HCT116 (cell line): ENCODE results near the gene FNDC3B. TPM values are rescaled to one million over a fixed set of nuclear protein-coding genes. Genes with fewer than 3 reads are reported as not detected.

Source experiments
- ATAC-seq: fragments of 200-7000 bp; cut with Tn5 transposase; 2 replicates; pipeline ENCODE4 v1.9.1; 2020; ENCODE audit warnings: mild to moderate bottlenecking, moderate library complexity
- BruUV-seq: library from RNA; stranded (reverse); fragments of 400-500 nt; replicated peaks from 2 replicates; lab custom pipeline; 2021; lab: Mats Ljungman, UMichigan
- CTCF ChIA-PET: fragments of 300-600 bp; sonication (Branson Sonifier 250); formaldehyde crosslinking; loops from one replicate; lab custom pipeline; 2021; ENCODE audit warnings: antibody characterized with exemption; lab: Charles Lee
- POLR2A ChIA-PET: fragments of 300-600, 350-600 bp; sonication (Branson Sonifier 250); formaldehyde crosslinking; loops from one replicate; lab custom pipeline; 2021; ENCODE audit warnings: antibody characterized with exemption; lab: Charles Lee
- RAD21 ChIA-PET, 2 experiments: fragments of 300-600 bp; sonication (Branson Sonifier 250); formaldehyde crosslinking; loops; one replicate each; lab custom pipeline; 2023; ENCODE audit warnings: low total read pairs in 2 of 2; ENCODE audit not compliant: uncharacterized antibody in 2 of 2, unreplicated experiment in 2 of 2, low non-redundant PET in 1 of 2; lab: Charles Lee
- DNase-seq: peaks from one replicate; pipeline ENCODE4 v3.0.0-alpha.2; 2010; ENCODE audit warnings: low read depth, low spot score
- H2AFZ ChIP-seq: fragments of 200-600 bp; shearing (Covaris generic), sonication (generic); 2 replicates; pipeline ENCODE4 v1.6.1; 2017; ENCODE audit warnings: low read depth, mixed run types, mixed read lengths, antibody characterized with exemption, low read length; ENCODE audit not compliant: poor library complexity, severe bottlenecking
- H3K27ac ChIP-seq: 2 replicates; pipeline ENCODE4 v1.5.1; 2012; ENCODE audit warnings: low read depth, low read length
- H3K27me3 ChIP-seq: fragments of 200-600 bp; sonication (generic); 2 replicates; pipeline ENCODE4 v1.6.1; 2016; ENCODE audit warnings: mixed run types, low read length, mixed read lengths; ENCODE audit not compliant: insufficient read depth
- H3K36me3 ChIP-seq, 2 experiments: fragments of 200-500 bp in 1 of 2; fragments of 200-600 bp in 1 of 2; sonication (Bioruptor generic) in 1 of 2; sonication (generic) in 1 of 2; 2 replicates each; pipeline versions ENCODE4 v1.5.1 to v1.6.1; 2014 to 2016; ENCODE audit warnings: low read length in 2 of 2, inconsistent platforms in 1 of 2, mixed read lengths in 1 of 2, mixed run types in 1 of 2; ENCODE audit not compliant: insufficient read depth in 2 of 2, control insufficient read depth in 1 of 2
- H3K4me1 ChIP-seq, 2 experiments: fragments of 200-600 bp in 1 of 2; sonication (generic) in 1 of 2; 2 replicates each; pipeline versions ENCODE4 v1.5.1 to v1.6.1; 2012 to 2017; ENCODE audit warnings: low read length in 2 of 2, inconsistent platforms in 1 of 2, mild to moderate bottlenecking in 1 of 2, mixed read lengths in 1 of 2, mixed run types in 1 of 2, moderate library complexity in 1 of 2; ENCODE audit not compliant: insufficient read depth in 2 of 2, control insufficient read depth in 1 of 2
- H3K4me2 ChIP-seq: fragments of 200-600 bp; sonication (generic); 2 replicates; pipeline ENCODE4 v1.6.1; 2017; ENCODE audit warnings: mixed run types, low read length, mixed read lengths
- H3K4me3 ChIP-seq, 2 experiments: fragments of 200-600 bp in 1 of 2; sonication (generic) in 1 of 2; replicated peaks in 1 of 2; 2 replicates each; pipeline ENCODE4 v1.5.1; 2011 to 2016; ENCODE audit warnings: low read length in 2 of 2, control low read depth in 1 of 2, low read depth in 1 of 2, mild to moderate bottlenecking in 1 of 2, mixed read lengths in 1 of 2, mixed run types in 1 of 2
- H3K79me2 ChIP-seq: fragments of 200-600 bp; sonication (generic); 2 replicates; pipeline ENCODE4 v1.6.1; 2017; ENCODE audit warnings: mild to moderate bottlenecking, mixed run types, low read length, moderate library complexity, mixed read lengths; ENCODE audit not compliant: insufficient read depth
- H3K9ac ChIP-seq: fragments of 200-600 bp; sonication (generic); 2 replicates; pipeline ENCODE4 v1.6.1; 2016; ENCODE audit warnings: low read length, mixed read lengths
- H3K9me2 ChIP-seq: fragments of 200-600 bp; sonication (generic), shearing (Covaris generic); 2 replicates; pipeline ENCODE4 v1.6.1; 2017; ENCODE audit warnings: mixed run types, mild to moderate bottlenecking, moderate library complexity; ENCODE audit not compliant: insufficient read depth
- H3K9me3 ChIP-seq, 2 experiments: fragments of 200-500 bp in 1 of 2; fragments of 200-600 bp in 1 of 2; sonication (Bioruptor generic) in 1 of 2; sonication (generic) in 1 of 2; 2 replicates each; pipeline ENCODE4 v1.6.1; 2014 to 2017; ENCODE audit warnings: low read length in 2 of 2, mixed read lengths in 2 of 2, inconsistent platforms in 1 of 2, low read depth in 1 of 2, mild to moderate bottlenecking in 1 of 2, mixed run types in 1 of 2, moderate library complexity in 1 of 2; ENCODE audit not compliant: control insufficient read depth in 1 of 2, insufficient read depth in 1 of 2
- H4K20me1 ChIP-seq: fragments of 200-600 bp; sonication (generic), shearing (Covaris generic); 2 replicates; pipeline ENCODE4 v1.6.1; 2017; ENCODE audit warnings: mixed run types, mild to moderate bottlenecking, moderate library complexity; ENCODE audit not compliant: insufficient read depth
- CBX3 ChIP-seq: IDR thresholded peaks from 2 replicates; pipeline ENCODE4 v1.6.1; 2012; ENCODE audit warnings: low read depth
- CEBPB ChIP-seq: IDR thresholded peaks from 2 replicates; pipeline ENCODE4 v1.6.1; 2012; ENCODE audit warnings: low read depth
- CTCF ChIP-seq, 3 experiments: fragments of 200-600 bp in 1 of 3; sonication (generic) in 1 of 3; IDR thresholded peaks in 2 of 3; conservative IDR thresholded peaks in 1 of 3; 2 replicates each; pipeline ENCODE4 v1.5.1; 2012 to 2017; ENCODE audit warnings: low read depth in 2 of 3, low read length in 2 of 3, antibody characterized with exemption in 1 of 3, borderline replicate concordance in 1 of 3, control low read depth in 1 of 3, mild to moderate bottlenecking in 1 of 3, mixed read lengths in 1 of 3, mixed run types in 1 of 3, moderate library complexity in 1 of 3; ENCODE audit not compliant: insufficient read depth in 1 of 3
- ELF1 ChIP-seq: IDR thresholded peaks from 2 replicates; pipeline ENCODE4 v1.6.1; 2012; ENCODE audit warnings: low read depth, borderline replicate concordance
- EZH2 ChIP-seq: fragments of 200-600 bp; sonication (generic); IDR thresholded peaks from 2 replicates; pipeline ENCODE4 v1.6.1; 2017; ENCODE audit warnings: antibody characterized with exemption, mixed run types
- EZH2phosphoT487 ChIP-seq: fragments of 200-600 bp; IDR thresholded peaks from 2 replicates; pipeline ENCODE4 v1.6.1; 2018; ENCODE audit warnings: antibody characterized with exemption, borderline replicate concordance
- FOSL1 ChIP-seq: IDR thresholded peaks from 2 replicates; pipeline ENCODE4 v1.6.1; 2012; ENCODE audit warnings: low read depth
- JUND ChIP-seq: IDR thresholded peaks from 2 replicates; pipeline ENCODE4 v1.6.1; 2012
- POLR2A ChIP-seq: IDR thresholded peaks from 2 replicates; pipeline ENCODE4 v1.7.0; 2011; ENCODE audit warnings: borderline replicate concordance; ENCODE audit not compliant: insufficient read depth, insufficient read length; ENCODE audit errors: extremely low read depth
- POLR2AphosphoS5 ChIP-seq: IDR thresholded peaks from 2 replicates; pipeline ENCODE4 v1.6.1; 2011; ENCODE audit warnings: mild to moderate bottlenecking, low read depth, low read length, moderate library complexity
- RAD21 ChIP-seq: IDR thresholded peaks from 2 replicates; pipeline ENCODE4 v1.6.1; 2012; ENCODE audit warnings: low read depth, mild to moderate bottlenecking
- REST ChIP-seq: IDR thresholded peaks from 2 replicates; pipeline ENCODE4 v1.6.1; 2012; ENCODE audit warnings: low read depth
- SP1 ChIP-seq: IDR thresholded peaks from 2 replicates; pipeline ENCODE4 v1.6.1; 2012; ENCODE audit warnings: low read depth
- SRF ChIP-seq: IDR thresholded peaks from 2 replicates; pipeline ENCODE4 v1.6.1; 2012; ENCODE audit warnings: low read depth
- TCF7L2 ChIP-seq: IDR thresholded peaks from 2 replicates; pipeline ENCODE4 v1.7.0; 2011; ENCODE audit warnings: borderline replicate concordance, inconsistent platforms; ENCODE audit not compliant: insufficient read depth, insufficient read length; ENCODE audit errors: extremely low read depth
- YY1 ChIP-seq: IDR thresholded peaks from 2 replicates; pipeline ENCODE4 v1.6.1; 2011; ENCODE audit warnings: low read length, low read depth, moderate library complexity, mild to moderate bottlenecking; ENCODE audit not compliant: insufficient replicate concordance; ENCODE audit errors: extremely low read depth
- ZFX ChIP-seq: fragments of 450-650 bp; IDR thresholded peaks from 2 replicates; pipeline ENCODE4 v1.6.1; 2017
- ZNF274 ChIP-seq: fragments of 200-500 bp; sonication (Bioruptor generic); IDR thresholded peaks from 2 replicates; pipeline ENCODE4 v1.6.1; 2014; ENCODE audit warnings: mild to moderate bottlenecking, low read depth, low read length, inconsistent platforms
- intact Hi-C: fragments of 100-400 bp; cut with micrococcal nuclease; formaldehyde crosslinking; loops from 2 replicates; pipeline ENCODE4 v1.10.0; 2022
- total RNA-seq: library from RNA; stranded (reverse); gene quantifications from one replicate; pipeline ENCODE4 v1.2.1, GENCODE V29; 2021; ENCODE audit not compliant: unreplicated experiment

Gene FNDC3B
- total RNA-seq, 1 experiment from 2014 or later = 45.7 TPM

GRCh38 chr3:172099495-172099808 lies 60.1 kb downstream of the FNDC3B start:
- Histone ChIP-seq H3K36me3 (no peaks in the 10 kb centered on the region), H3K27ac (no peak overlapping the region), H3K9me3 (no peaks in the 10 kb centered on the region), H3K4me2 (no peak overlapping the region), H3K27me3 (no peaks in the 10 kb centered on the region), H3K9ac (no peak overlapping the region), H3K4me3 (no peak overlapping the region), H4K20me1 (peaks cover 8% of the 10 kb centered on the region; the same call in 1 of the 2 replicates), H2AFZ (no peak overlapping the region), H3K4me1 (peaks cover 0 to 18% of the 10 kb centered on the region in 2 experiments; a peak in 2 of 4 replicates), H3K9me2 (no peaks in the 10 kb centered on the region), H3K79me2 (peaks cover 64% of the 10 kb centered on the region)
- no peak for ATAC-seq
- no peak for DNase-seq
- intact Hi-C loops = no loop called here
- ChIA-PET POLR2A (no interaction called here), CTCF (no interaction called here), RAD21 (no interaction called here)
- no TSS peak for BruUV-seq
- TF ChIP-seq ELF1 (no peak), POLR2AphosphoS5 (no peak), YY1 (no peak), CBX3 (no peak), EZH2phosphoT487 (no peak), TCF7L2 (no peak), RAD21 (no peak), FOSL1 (no peak), JUND (no peak), SP1 (no peak), EZH2 (no peak), ZFX (no peak), SRF (no peak), CEBPB (no peak), ZNF274 (no peak), CTCF (IDR thresholded peaks at IDR 0.05 in 2 of 3, conservative IDR thresholded peaks at IDR 0.05 in 1 of 3; ENCODE audit: borderline replicate concordance in 1 of 3, insufficient read depth in 1 of 3, low read depth in 2 of 3, low read length in 2 of 3) (no peak), REST (no peak), POLR2A (no peak)
